ENCODE measurements around the gene SBK3. TPM values are rescaled to one million over a fixed set of nuclear protein-coding genes. Genes with fewer than 3 reads are reported as not detected.

The SBK3 gene
- total and polyA plus RNA-seq, 2 donors (not counting 1 experiment from before 2014, with no cell fraction given) = not detected

Other genes with a start within 250 kb of the SBK3 start
- not detected in 2 replicates for gene TMEM150B, start 220.2 kb downstream of the SBK3 start, total RNA-seq
- gene TMEM150B, start 220.2 kb downstream of the SBK3 start, polyA plus RNA-seq = 1.4 TPM in 1 of 2 replicates, not detected in the other
- 19.6 and 22.2 TPM in 2 replicates for gene KMT5C, start 205.7 kb downstream of the SBK3 start, total RNA-seq
- gene KMT5C, start 205.7 kb downstream of the SBK3 start, polyA plus RNA-seq = 23.6 and 37.8 TPM in 2 replicates
- not detected in 2 replicates for gene COX6B2, start 190.8 kb downstream of the SBK3 start, total RNA-seq
- 0.07 TPM in 1 of 2 replicates, not detected in the other for gene COX6B2, start 190.8 kb downstream of the SBK3 start, polyA plus RNA-seq
- not detected in 2 replicates for gene GARIN5B, start 182.3 kb downstream of the SBK3 start, total RNA-seq
- gene GARIN5B, start 182.3 kb downstream of the SBK3 start, polyA plus RNA-seq = not detected in 2 replicates
- gene IL11, start 175.1 kb downstream of the SBK3 start, total RNA-seq = not detected in 2 replicates
- gene IL11, start 175.1 kb downstream of the SBK3 start, polyA plus RNA-seq = 0.13 TPM in 1 of 2 replicates, not detected in the other
- gene TMEM190, start 168.7 kb downstream of the SBK3 start, total RNA-seq = not detected in 2 replicates
- not detected in 2 replicates for gene TMEM190, start 168.7 kb downstream of the SBK3 start, polyA plus RNA-seq
- gene TMEM238, start 161.3 kb downstream of the SBK3 start, total RNA-seq = 4.3 and 4.7 TPM in 2 replicates
- gene TMEM238, start 161.3 kb downstream of the SBK3 start, polyA plus RNA-seq = 0.76 and 2.7 TPM in 2 replicates
- gene RPL28, start 159.6 kb downstream of the SBK3 start, total RNA-seq = 2,397 and 2,578 TPM in 2 replicates
- 4,661 and 8,441 TPM in 2 replicates for gene RPL28, start 159.6 kb downstream of the SBK3 start, polyA plus RNA-seq
- gene UBE2S, start 137.8 kb downstream of the SBK3 start, total RNA-seq = 20.6 and 29.0 TPM in 2 replicates
- gene UBE2S, start 137.8 kb downstream of the SBK3 start, polyA plus RNA-seq = 50.0 and 72.7 TPM in 2 replicates
- not detected in 2 replicates for gene SHISA7, start 102.2 kb downstream of the SBK3 start, total RNA-seq
- 0.06 TPM in 1 of 2 replicates, not detected in the other for gene SHISA7, start 102.2 kb downstream of the SBK3 start, polyA plus RNA-seq
- 10.0 and 11.1 TPM in 2 replicates for gene ISOC2, start 83.9 kb downstream of the SBK3 start, total RNA-seq
- gene ISOC2, start 83.9 kb downstream of the SBK3 start, polyA plus RNA-seq = 13.5 and 27.6 TPM in 2 replicates
- gene C19orf85, start 80.8 kb downstream of the SBK3 start, total RNA-seq = not detected in 2 replicates
- gene C19orf85, start 80.8 kb downstream of the SBK3 start, polyA plus RNA-seq = not detected in 2 replicates
- gene ZNF628, start 68.9 kb downstream of the SBK3 start, total RNA-seq = 13.3 and 15.5 TPM in 2 replicates
- 18.3 and 28.6 TPM in 2 replicates for gene ZNF628, start 68.9 kb downstream of the SBK3 start, polyA plus RNA-seq
- gene NAT14, start 60.4 kb downstream of the SBK3 start, total RNA-seq = 10.7 and 12.6 TPM in 2 replicates
- 15.1 and 23.2 TPM in 2 replicates for gene NAT14, start 60.4 kb downstream of the SBK3 start, polyA plus RNA-seq
- gene SSC5D, start 57.1 kb downstream of the SBK3 start, total RNA-seq = 0.44 and 0.58 TPM in 2 replicates
- 0.22 and 0.46 TPM in 2 replicates for gene SSC5D, start 57.1 kb downstream of the SBK3 start, polyA plus RNA-seq
- gene SBK2, start 8.4 kb downstream of the SBK3 start, total RNA-seq = not detected in 2 replicates
- gene SBK2, start 8.4 kb downstream of the SBK3 start, polyA plus RNA-seq = not detected in 2 replicates
- gene ZNF579, start 35.3 kb upstream of the SBK3 start, total RNA-seq = 10.3 and 10.8 TPM in 2 replicates
- gene ZNF579, start 35.3 kb upstream of the SBK3 start, polyA plus RNA-seq = 3.7 and 6.7 TPM in 2 replicates
- gene FIZ1, start 54.0 kb upstream of the SBK3 start, total RNA-seq = 21.4 and 26.4 TPM in 2 replicates
- 7.4 and 8.0 TPM in 2 replicates for gene FIZ1, start 54.0 kb upstream of the SBK3 start, polyA plus RNA-seq
- gene ZNF524, start 54.7 kb upstream of the SBK3 start, total RNA-seq = 21.2 and 23.8 TPM in 2 replicates
- 18.0 and 27.4 TPM in 2 replicates for gene ZNF524, start 54.7 kb upstream of the SBK3 start, polyA plus RNA-seq
- 22.7 TPM in 2 replicates for gene ZNF865, start 60.1 kb upstream of the SBK3 start, total RNA-seq
- gene ZNF865, start 60.1 kb upstream of the SBK3 start, polyA plus RNA-seq = 9.9 and 11.3 TPM in 2 replicates
- gene ZNF784, start 79.0 kb upstream of the SBK3 start, total RNA-seq = 9.7 and 11.5 TPM in 2 replicates
- 9.2 and 13.3 TPM in 2 replicates for gene ZNF784, start 79.0 kb upstream of the SBK3 start, polyA plus RNA-seq
- 101 and 126 TPM in 2 replicates for gene ZNF580, start 95.5 kb upstream of the SBK3 start, total RNA-seq
- gene ZNF580, start 95.5 kb upstream of the SBK3 start, polyA plus RNA-seq = 69.8 and 105 TPM in 2 replicates
- 47.3 and 51.3 TPM in 2 replicates for gene ZNF581, start 98.1 kb upstream of the SBK3 start, total RNA-seq
- 38.6 and 48.2 TPM in 2 replicates for gene ZNF581, start 98.1 kb upstream of the SBK3 start, polyA plus RNA-seq
- 25.2 and 28.3 TPM in 2 replicates for gene CCDC106, start 102.7 kb upstream of the SBK3 start, total RNA-seq
- 52.1 and 54.5 TPM in 2 replicates for gene CCDC106, start 102.7 kb upstream of the SBK3 start, polyA plus RNA-seq
- 275 and 278 TPM in 2 replicates for gene U2AF2, start 109.5 kb upstream of the SBK3 start, total RNA-seq
- gene U2AF2, start 109.5 kb upstream of the SBK3 start, polyA plus RNA-seq = 275 and 300 TPM in 2 replicates
- gene EPN1, start 129.7 kb upstream of the SBK3 start, total RNA-seq = 63.8 and 63.9 TPM in 2 replicates
- 52.3 and 54.4 TPM in 2 replicates for gene EPN1, start 129.7 kb upstream of the SBK3 start, polyA plus RNA-seq
- gene NLRP9, start 192.9 kb upstream of the SBK3 start, total RNA-seq = not detected in 2 replicates
- not detected in 2 replicates for gene NLRP9, start 192.9 kb upstream of the SBK3 start, polyA plus RNA-seq
- gene RFPL4A, start 213.6 kb upstream of the SBK3 start, total RNA-seq = not detected in 2 replicates
- gene RFPL4A, start 213.6 kb upstream of the SBK3 start, polyA plus RNA-seq = not detected in 2 replicates
- not detected in 2 replicates for gene RFPL4AL1, start 223.6 kb upstream of the SBK3 start, total RNA-seq
- gene RFPL4AL1, start 223.6 kb upstream of the SBK3 start, polyA plus RNA-seq = not detected in 2 replicates

Data from B cell (primary cell).